ENCODE measurements around the gene PRSS58. TPM values are rescaled to one million over a fixed set of nuclear protein-coding genes. Genes with fewer than 3 reads are reported as not detected.

The PRSS58 gene
- total RNA-seq, 4 donors from 2014 or later: not detected

DNA sequence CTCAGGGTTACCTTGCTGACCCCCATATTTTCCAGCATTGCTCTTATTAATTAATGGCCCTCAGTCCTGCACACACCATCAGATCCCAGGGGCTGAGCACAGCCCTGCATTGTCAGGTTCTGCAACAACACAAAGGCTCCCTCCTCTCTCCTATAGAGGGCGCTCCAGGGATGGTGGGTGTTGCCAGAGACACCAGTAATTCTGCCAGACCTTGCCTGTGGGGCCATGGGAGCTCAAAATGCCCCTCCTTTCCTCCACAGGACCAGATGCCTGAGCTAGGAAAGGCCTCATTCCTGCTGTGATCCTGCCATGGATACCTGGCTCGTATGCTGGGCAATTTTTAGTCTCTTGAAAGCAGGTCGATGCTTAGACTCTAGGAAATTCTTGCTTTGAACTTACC is 42.8 kb upstream of the PRSS58 start:
- Histone ChIP-seq H3K9me3 (no peaks in the 10 kb centered on the region), H3K27me3 (no peaks in the 10 kb centered on the region), H3K27ac (no peak overlapping the region), H3K4me3 (no peak overlapping the region), H3K4me1 (no peaks in the 10 kb centered on the region), H3K36me3 (no peaks in the 10 kb centered on the region)
- TF ChIP-seq, protein P1, sequence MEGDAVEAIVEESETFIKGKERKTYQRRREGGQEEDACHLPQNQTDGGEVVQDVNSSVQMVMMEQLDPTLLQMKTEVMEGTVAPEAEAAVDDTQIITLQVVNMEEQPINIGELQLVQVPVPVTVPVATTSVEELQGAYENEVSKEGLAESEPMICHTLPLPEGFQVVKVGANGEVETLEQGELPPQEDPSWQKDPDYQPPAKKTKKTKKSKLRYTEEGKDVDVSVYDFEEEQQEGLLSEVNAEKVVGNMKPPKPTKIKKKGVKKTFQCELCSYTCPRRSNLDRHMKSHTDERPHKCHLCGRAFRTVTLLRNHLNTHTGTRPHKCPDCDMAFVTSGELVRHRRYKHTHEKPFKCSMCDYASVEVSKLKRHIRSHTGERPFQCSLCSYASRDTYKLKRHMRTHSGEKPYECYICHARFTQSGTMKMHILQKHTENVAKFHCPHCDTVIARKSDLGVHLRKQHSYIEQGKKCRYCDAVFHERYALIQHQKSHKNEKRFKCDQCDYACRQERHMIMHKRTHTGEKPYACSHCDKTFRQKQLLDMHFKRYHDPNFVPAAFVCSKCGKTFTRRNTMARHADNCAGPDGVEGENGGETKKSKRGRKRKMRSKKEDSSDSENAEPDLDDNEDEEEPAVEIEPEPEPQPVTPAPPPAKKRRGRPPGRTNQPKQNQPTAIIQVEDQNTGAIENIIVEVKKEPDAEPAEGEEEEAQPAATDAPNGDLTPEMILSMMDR (IDR thresholded peaks at IDR 0.05): no peak
- TF ChIP-seq POLR2A (IDR thresholded peaks at IDR 0.05) (no peak), EP300 (IDR thresholded peaks at IDR 0.05) (no peak)
- 50 to 52% methylated on average over 3 of the region's 3 CpGs for WGBS, 2 donors
- no peak for DNase-seq (ENCODE audit: low spot score in 2 of 2)

GRCh38 chr7:142299237-142299781 is 41.5 kb upstream of the PRSS58 start:
- WGBS, 2 donors: 45 to 47% methylated on average over 10 of the region's 10 CpGs
- H3K36me3 ChIP-seq: no peaks in the 10 kb centered on the region
- H3K9me3 ChIP-seq: no peaks in the 10 kb centered on the region
- H3K27me3 ChIP-seq: no peaks in the 10 kb centered on the region
- DNase-seq (ENCODE audit: low spot score in 2 of 2): no peak
- H3K4me1 ChIP-seq: no peaks in the 10 kb centered on the region
- no peak for TF ChIP-seq POLR2A (IDR thresholded peaks at IDR 0.05)
- TF ChIP-seq, protein P1 (IDR thresholded peaks at IDR 0.05): no peak
- no peak for TF ChIP-seq EP300 (IDR thresholded peaks at IDR 0.05)
- no peak overlapping the region for H3K27ac ChIP-seq
- no peak overlapping the region for H3K4me3 ChIP-seq

- no peak overlapping the region for H3K4me3 ChIP-seq
Measured at GRCh38 chr7:142298627-142299026, 40.8 kb upstream of the PRSS58 start.

DNA sequence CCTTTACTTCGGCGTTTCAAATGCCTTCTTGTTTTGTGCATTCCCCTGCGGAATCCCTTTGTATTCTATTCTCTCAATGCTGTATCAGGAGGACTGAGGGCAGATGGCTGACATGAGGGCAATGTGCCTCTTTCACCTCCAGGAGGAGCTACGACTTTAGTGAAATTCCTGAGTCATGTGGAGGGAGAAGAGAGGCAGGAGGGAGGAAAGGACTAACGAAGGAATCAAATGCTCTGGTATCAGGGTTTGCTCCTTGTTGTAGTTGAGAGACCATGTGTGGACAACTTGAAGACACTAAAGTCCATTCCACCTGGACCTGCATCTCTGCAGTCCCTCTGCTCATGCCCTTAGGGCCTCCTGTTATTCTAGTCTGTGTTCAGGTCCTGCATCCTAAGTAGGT is 40.2 kb upstream of the PRSS58 start:
- no peak for DNase-seq (ENCODE audit: low spot score in 2 of 2)
- Histone ChIP-seq H3K9me3 (no peaks in the 10 kb centered on the region), H3K36me3 (no peaks in the 10 kb centered on the region), H3K4me3 (no peak overlapping the region), H3K27ac (no peak overlapping the region), H3K27me3 (no peaks in the 10 kb centered on the region), H3K4me1 (no peaks in the 10 kb centered on the region)
- WGBS, 2 donors: 35 to 44% methylated on average over 5 of the region's 5 CpGs
- TF ChIP-seq, protein P1 (IDR thresholded peaks at IDR 0.05): no peak
- no peak for TF ChIP-seq POLR2A (IDR thresholded peaks at IDR 0.05)
- TF ChIP-seq EP300 (IDR thresholded peaks at IDR 0.05): no peak

More at GRCh38 chr7:142298627-142299026, 40.8 kb upstream of the PRSS58 start:
- H3K27me3 ChIP-seq: no peaks in the 10 kb centered on the region
- no peaks in the 10 kb centered on the region for H3K36me3 ChIP-seq
- 62 to 67% methylated on average over 5 of the region's 5 CpGs for WGBS, 2 donors
- TF ChIP-seq POLR2A (IDR thresholded peaks at IDR 0.05) (no peak), EP300 (IDR thresholded peaks at IDR 0.05) (no peak)
- TF ChIP-seq, protein P1 (IDR thresholded peaks at IDR 0.05): no peak
- H3K27ac ChIP-seq: no peak overlapping the region
- H3K9me3 ChIP-seq: no peaks in the 10 kb centered on the region
- H3K4me1 ChIP-seq: no peaks in the 10 kb centered on the region
- no peak for DNase-seq (ENCODE audit: low spot score in 2 of 2)

- Histone ChIP-seq H3K27me3 (no peaks in the 10 kb centered on the region), H3K36me3 (no peaks in the 10 kb centered on the region), H3K9me3 (peaks cover 0 to 11% (median 0%) of the 10 kb centered on the region in 4 donors), H3K4me1 (no peaks in the 10 kb centered on the region), H3K27ac (no peak overlapping the region), H3K4me3 (no peak overlapping the region)
- TF ChIP-seq POLR2A (IDR thresholded peaks at IDR 0.05): no peak
- TF ChIP-seq, protein P1 (IDR thresholded peaks at IDR 0.05): no peak
- TF ChIP-seq EP300 (IDR thresholded peaks at IDR 0.05): no peak
- DNase-seq (ENCODE audit: low spot score in 2 of 2): no peak
- WGBS, 2 donors: 65 to 68% methylated on average over 3 of the region's 3 CpGs
Measured at GRCh38 chr7:142280263-142280662, 22.4 kb upstream of the PRSS58 start.

Measured in tibial nerve (tissue), 4 donors.